ENCODE data around the gene C10orf67. TPM values are rescaled to one million over a fixed set of nuclear protein-coding genes. Genes with fewer than 3 reads are reported as not detected.

C10orf67 gene
- total and polyA plus RNA-seq, 5 donors, result 0.18 to 0.66 (median 0.33) TPM

GRCh38 chr10:23341004-23341403 lies 3.6 kb downstream of the C10orf67 start:
- no peak overlapping the region for H3K4me3 ChIP-seq (ENCODE audit: low read length)
- ATAC-seq, result no peak
- WGBS, result 41% methylated on average over 2 of the region's 2 CpGs
- DNase-seq, result no peak
- no peak overlapping the region for H3K27ac ChIP-seq (ENCODE audit: low read length)
- H3K4me1 ChIP-seq (ENCODE audit: control insufficient read depth, insufficient read depth, low read length), result no peaks in the 10 kb centered on the region
- no peaks in the 10 kb centered on the region for H3K9me3 ChIP-seq (ENCODE audit: control insufficient read depth, low read length)
- intact Hi-C loops (cut with DNase I), result no loop called here
- H3K27me3 ChIP-seq (ENCODE audit: control insufficient read depth, insufficient read depth), result no peaks in the 10 kb centered on the region

GRCh38 chr10:23340354-23340753 lies 4.2 kb downstream of the C10orf67 start:
- DNase-seq (no peak), ATAC-seq (no peak)
- Histone ChIP-seq H3K27ac (ENCODE audit: low read length) (no peak overlapping the region), H3K4me3 (ENCODE audit: low read length) (no peak overlapping the region), H3K27me3 (ENCODE audit: control insufficient read depth, insufficient read depth) (no peaks in the 10 kb centered on the region), H3K9me3 (ENCODE audit: control insufficient read depth, low read length) (no peaks in the 10 kb centered on the region), H3K4me1 (ENCODE audit: control insufficient read depth, insufficient read depth, low read length) (no peaks in the 10 kb centered on the region)
- intact Hi-C loops (cut with DNase I), result no loop called here
- WGBS, result 80% methylated on average over 4 of the region's 4 CpGs

GRCh38 chr10:23338886-23339285 lies 5.7 kb downstream of the C10orf67 start:
- no peak for DNase-seq
- no peak overlapping the region for H3K27ac ChIP-seq (ENCODE audit: low read length)
- H3K4me3 ChIP-seq (ENCODE audit: low read length), result no peak overlapping the region
- intact Hi-C loops (cut with DNase I), result no loop called here
- 61% methylated on average over 1 of the region's 1 CpG for WGBS
- no peaks in the 10 kb centered on the region for H3K9me3 ChIP-seq (ENCODE audit: control insufficient read depth, low read length)
- H3K27me3 ChIP-seq (ENCODE audit: control insufficient read depth, insufficient read depth), result no peaks in the 10 kb centered on the region
- ATAC-seq, result no peak
- no peaks in the 10 kb centered on the region for H3K4me1 ChIP-seq (ENCODE audit: control insufficient read depth, insufficient read depth, low read length)

- Histone ChIP-seq H3K9me3 (ENCODE audit: control insufficient read depth, low read length) (no peaks in the 10 kb centered on the region), H3K4me1 (ENCODE audit: control insufficient read depth, insufficient read depth, low read length) (no peaks in the 10 kb centered on the region), H3K27ac (ENCODE audit: low read length) (no peak overlapping the region), H3K27me3 (ENCODE audit: control insufficient read depth, insufficient read depth) (no peaks in the 10 kb centered on the region), H3K4me3 (ENCODE audit: low read length) (no peak overlapping the region)
- intact Hi-C loops (cut with DNase I), result no loop called here
- DNase-seq (no peak), ATAC-seq (no peak)
- 71% methylated on average over 11 of the region's 11 CpGs for WGBS
Measured at GRCh38 chr10:23338155-23338828, 6.3 kb downstream of the C10orf67 start.

- no peaks in the 10 kb centered on the region for H3K27me3 ChIP-seq (ENCODE audit: control insufficient read depth, insufficient read depth)
- DNase-seq, result no peak
- 95% methylated on average over 1 of the region's 1 CpG for WGBS
- no peaks in the 10 kb centered on the region for H3K9me3 ChIP-seq (ENCODE audit: control insufficient read depth, low read length)
- intact Hi-C loops (cut with DNase I), result no loop called here
- no peak for ATAC-seq
- H3K27ac ChIP-seq (ENCODE audit: low read length), result no peak overlapping the region
- H3K4me3 ChIP-seq (ENCODE audit: low read length), result no peak overlapping the region
- no peaks in the 10 kb centered on the region for H3K4me1 ChIP-seq (ENCODE audit: control insufficient read depth, insufficient read depth, low read length)
Measured at GRCh38 chr10:23337616-23338015, 7.0 kb downstream of the C10orf67 start.

- Histone ChIP-seq H3K27ac (ENCODE audit: low read length) (no peak overlapping the region), H3K4me1 (ENCODE audit: control insufficient read depth, insufficient read depth, low read length) (no peaks in the 10 kb centered on the region), H3K9me3 (ENCODE audit: control insufficient read depth, low read length) (no peaks in the 10 kb centered on the region), H3K4me3 (ENCODE audit: low read length) (no peak overlapping the region), H3K27me3 (ENCODE audit: control insufficient read depth, insufficient read depth) (no peaks in the 10 kb centered on the region)
- DNase-seq (no peak), ATAC-seq (no peak)
- WGBS, result 79% methylated on average over 8 of the region's 8 CpGs
- intact Hi-C loops (cut with DNase I), result no loop called here
Measured at GRCh38 chr10:23331567-23332301, 12.9 kb downstream of the C10orf67 start.

- H3K4me3 ChIP-seq (ENCODE audit: low read length), result no peak overlapping the region
- DNase-seq (no peak), ATAC-seq (no peak)
- no peak overlapping the region for H3K27ac ChIP-seq (ENCODE audit: low read length)
- no peaks in the 10 kb centered on the region for H3K27me3 ChIP-seq (ENCODE audit: control insufficient read depth, insufficient read depth)
- 76% methylated on average over 7 of the region's 7 CpGs for WGBS
- intact Hi-C loops (cut with DNase I), result no loop called here
- no peaks in the 10 kb centered on the region for H3K9me3 ChIP-seq (ENCODE audit: control insufficient read depth, low read length)
- H3K4me1 ChIP-seq (ENCODE audit: control insufficient read depth, insufficient read depth, low read length), result no peaks in the 10 kb centered on the region
Measured at GRCh38 chr10:23330948-23331347, 13.6 kb downstream of the C10orf67 start.

GRCh38 chr10:23326544-23327307 lies 17.9 kb downstream of the C10orf67 start:
- WGBS, result 92% methylated on average over 5 of the region's 5 CpGs
- Histone ChIP-seq H3K27me3 (ENCODE audit: control insufficient read depth, insufficient read depth) (no peaks in the 10 kb centered on the region), H3K4me1 (ENCODE audit: control insufficient read depth, insufficient read depth, low read length) (no peaks in the 10 kb centered on the region), H3K9me3 (ENCODE audit: control insufficient read depth, low read length) (no peaks in the 10 kb centered on the region), H3K4me3 (ENCODE audit: low read length) (no peak overlapping the region), H3K27ac (ENCODE audit: low read length) (no peak overlapping the region)
- ATAC-seq, result no peak
- DNase-seq, result no peak
- intact Hi-C loops (cut with DNase I), result no loop called here

- 88% methylated on average over 1 of the region's 1 CpG for WGBS
- intact Hi-C loops (cut with DNase I), result no loop called here
Measured at GRCh38 chr10:23325132-23325531, 19.5 kb downstream of the C10orf67 start.

GRCh38 chr10:23324351-23324750 lies 20.2 kb downstream of the C10orf67 start:
- WGBS, result 87% methylated on average over 1 of the region's 1 CpG
- Histone ChIP-seq H3K27me3 (ENCODE audit: control insufficient read depth, insufficient read depth) (no peaks in the 10 kb centered on the region), H3K27ac (ENCODE audit: low read length) (no peak overlapping the region), H3K9me3 (ENCODE audit: control insufficient read depth, low read length) (no peaks in the 10 kb centered on the region), H3K4me1 (ENCODE audit: control insufficient read depth, insufficient read depth, low read length) (no peaks in the 10 kb centered on the region), H3K4me3 (ENCODE audit: low read length) (no peak overlapping the region)
- ATAC-seq (no peak), DNase-seq (no peak)
- intact Hi-C loops (cut with DNase I), result no loop called here

More at GRCh38 chr10:23325132-23325531, 19.5 kb downstream of the C10orf67 start:
- Histone ChIP-seq H3K4me3 (ENCODE audit: low read length) (no peak overlapping the region), H3K27me3 (ENCODE audit: control insufficient read depth, insufficient read depth) (no peaks in the 10 kb centered on the region), H3K4me1 (ENCODE audit: control insufficient read depth, insufficient read depth, low read length) (no peaks in the 10 kb centered on the region), H3K27ac (ENCODE audit: low read length) (no peak overlapping the region), H3K9me3 (ENCODE audit: control insufficient read depth, low read length) (no peaks in the 10 kb centered on the region)
- peak in 1 of 2 donors; percentile 40 for ATAC-seq
- no peak for DNase-seq

GRCh38 chr10:23322082-23322481 lies 22.5 kb downstream of the C10orf67 start:
- H3K27ac ChIP-seq (ENCODE audit: low read length), result no peak overlapping the region
- WGBS, result 83% methylated on average over 1 of the region's 1 CpG
- no peaks in the 10 kb centered on the region for H3K9me3 ChIP-seq (ENCODE audit: control insufficient read depth, low read length)
- intact Hi-C loops (cut with DNase I), result no loop called here
- ATAC-seq (no peak), DNase-seq (no peak)
- H3K4me3 ChIP-seq (ENCODE audit: low read length), result no peak overlapping the region
- no peaks in the 10 kb centered on the region for H3K4me1 ChIP-seq (ENCODE audit: control insufficient read depth, insufficient read depth, low read length)
- no peaks in the 10 kb centered on the region for H3K27me3 ChIP-seq (ENCODE audit: control insufficient read depth, insufficient read depth)
